ENCODE measurements around the gene CKS2.

- TF ChIP-seq CTCF (IDR thresholded peaks at IDR 0.05): no peak
- TF ChIP-seq POLR2A (IDR thresholded peaks at IDR 0.05): no peak
These were observed 49.5 kb downstream of the CKS2 start for GRCh38 chr9:89360465-89360864.
